Measurements from ENCODE around the gene THEM4. TPM values are rescaled to one million over a fixed set of nuclear protein-coding genes. Genes with fewer than 3 reads are reported as not detected.
A peak's percentile ranks its signal among the peaks of the same experiment; 100 is the strongest.

Gene THEM4
- total RNA-seq, 4 donors from 2014 or later = 5.1 to 15.3 (median 7.0) TPM

DNA sequence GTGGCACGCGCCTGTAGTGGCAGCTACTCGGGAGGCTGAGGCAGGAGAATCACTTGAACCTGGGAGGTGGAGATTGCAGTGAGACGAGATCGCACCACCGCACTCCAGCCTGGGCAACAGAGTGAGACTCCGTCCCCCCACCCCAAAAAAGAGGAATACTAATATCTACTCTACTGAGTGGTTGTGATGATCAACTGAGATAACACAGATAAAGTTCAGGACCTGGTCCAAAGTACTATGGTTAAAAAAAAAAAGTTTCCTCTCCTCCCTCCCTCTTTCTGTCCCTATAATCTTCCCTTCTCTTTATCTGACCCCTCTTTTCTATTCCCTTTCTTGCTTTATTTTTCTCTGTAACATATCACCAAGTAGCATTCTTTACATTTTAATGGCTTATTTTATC, 73.7 kb downstream of the THEM4 start:
- DNase-seq (ENCODE audit: low spot score in 2 of 2) = no peak
- intact Hi-C loops (cut with DNase I; ENCODE audit: low total_unique reads) = loop anchor here (10.0 kb wide), 1 partner anchor 301 kb away; no protein-coding TSS in a partner anchor
- no peak for TF ChIP-seq POLR2A (IDR thresholded peaks at IDR 0.05)
- TF ChIP-seq, protein P1, sequence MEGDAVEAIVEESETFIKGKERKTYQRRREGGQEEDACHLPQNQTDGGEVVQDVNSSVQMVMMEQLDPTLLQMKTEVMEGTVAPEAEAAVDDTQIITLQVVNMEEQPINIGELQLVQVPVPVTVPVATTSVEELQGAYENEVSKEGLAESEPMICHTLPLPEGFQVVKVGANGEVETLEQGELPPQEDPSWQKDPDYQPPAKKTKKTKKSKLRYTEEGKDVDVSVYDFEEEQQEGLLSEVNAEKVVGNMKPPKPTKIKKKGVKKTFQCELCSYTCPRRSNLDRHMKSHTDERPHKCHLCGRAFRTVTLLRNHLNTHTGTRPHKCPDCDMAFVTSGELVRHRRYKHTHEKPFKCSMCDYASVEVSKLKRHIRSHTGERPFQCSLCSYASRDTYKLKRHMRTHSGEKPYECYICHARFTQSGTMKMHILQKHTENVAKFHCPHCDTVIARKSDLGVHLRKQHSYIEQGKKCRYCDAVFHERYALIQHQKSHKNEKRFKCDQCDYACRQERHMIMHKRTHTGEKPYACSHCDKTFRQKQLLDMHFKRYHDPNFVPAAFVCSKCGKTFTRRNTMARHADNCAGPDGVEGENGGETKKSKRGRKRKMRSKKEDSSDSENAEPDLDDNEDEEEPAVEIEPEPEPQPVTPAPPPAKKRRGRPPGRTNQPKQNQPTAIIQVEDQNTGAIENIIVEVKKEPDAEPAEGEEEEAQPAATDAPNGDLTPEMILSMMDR (IDR thresholded peaks at IDR 0.05) = no peak
- WGBS, 2 donors = 94 to 96% methylated on average over 7 of the region's 7 CpGs
- H3K4me3 ChIP-seq (ENCODE audit: low read depth, poor library complexity, severe bottlenecking) = no peak overlapping the region

DNA sequence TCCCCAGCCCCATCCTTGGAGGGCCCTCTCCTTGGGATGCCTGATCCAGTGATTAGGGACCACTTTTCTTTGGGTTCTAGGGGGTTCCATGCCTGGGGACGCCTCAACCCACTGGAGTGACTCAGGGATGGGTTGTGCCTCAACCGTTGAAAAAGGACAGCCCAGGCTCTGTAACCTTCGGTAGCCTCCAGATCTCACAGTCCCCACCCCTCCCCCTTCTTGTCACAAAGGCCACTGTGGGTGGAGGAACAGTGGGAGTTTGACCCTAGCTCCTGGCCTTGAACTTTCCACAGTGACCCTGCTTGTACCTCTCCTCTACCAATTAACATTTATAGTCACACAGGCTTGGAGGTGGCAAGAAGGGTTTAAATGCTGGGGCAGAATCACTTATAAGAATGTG, 75.1 kb downstream of the THEM4 start:
- DNase-seq (ENCODE audit: low spot score in 2 of 2) = no peak
- no peak overlapping the region for H3K4me3 ChIP-seq (ENCODE audit: low read depth, poor library complexity, severe bottlenecking)
- intact Hi-C loops (cut with DNase I; ENCODE audit: low total_unique reads) = loop anchor here (10.0 kb wide), 1 partner anchor 299 kb away; no protein-coding TSS in a partner anchor
- WGBS, 2 donors = 74 to 84% methylated on average over 2 to 3 of the region's 3 CpGs
- TF ChIP-seq POLR2A (IDR thresholded peaks at IDR 0.05) = no peak
- TF ChIP-seq, protein P1 (IDR thresholded peaks at IDR 0.05) = no peak

DNA sequence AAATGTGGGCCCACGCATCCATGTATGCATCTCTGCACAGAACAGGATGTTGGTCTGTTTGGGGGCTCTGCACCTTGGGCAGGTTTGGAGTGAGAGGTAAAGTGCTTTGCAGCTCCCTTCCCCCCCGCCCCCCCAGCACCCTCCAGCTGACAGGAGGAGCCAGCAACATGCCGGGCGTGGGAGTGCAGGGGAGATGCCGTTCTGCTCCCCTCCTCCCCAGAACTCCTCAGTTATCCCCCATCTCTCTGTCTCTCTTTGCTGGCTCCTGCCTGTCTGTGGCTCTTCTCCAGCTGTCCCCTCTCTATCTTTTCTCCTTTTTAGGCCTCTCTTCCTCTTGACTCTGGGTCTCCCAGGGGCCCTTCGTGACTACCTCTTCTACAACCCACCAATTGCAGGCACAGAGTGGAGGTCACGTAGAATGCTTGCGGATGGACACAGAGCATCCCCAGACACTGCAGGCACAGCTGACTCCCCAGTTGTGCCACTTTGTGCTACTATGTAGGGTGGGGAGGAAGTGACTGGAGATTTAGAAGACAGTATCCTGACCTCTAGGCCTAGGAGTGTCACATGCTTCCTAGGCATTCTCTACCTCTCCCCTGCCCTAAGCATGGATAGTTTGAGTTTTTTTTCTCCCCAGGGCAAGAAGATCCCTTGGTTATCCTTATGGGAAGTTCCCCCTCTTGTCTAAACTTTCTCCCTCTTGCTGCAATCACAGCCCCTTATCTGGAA, 76.0 kb downstream of the THEM4 start:
- no peak for DNase-seq (ENCODE audit: low spot score in 2 of 2)
- H3K4me3 ChIP-seq (ENCODE audit: low read depth, poor library complexity, severe bottlenecking) = no peak overlapping the region
- WGBS, 2 donors = 73 to 82% methylated on average over 8 of the region's 8 CpGs
- intact Hi-C loops (cut with DNase I; ENCODE audit: low total_unique reads) = loop anchor here (10.0 kb wide), 1 partner anchor 299 kb away; no protein-coding TSS in a partner anchor
- TF ChIP-seq POLR2A (IDR thresholded peaks at IDR 0.05) = no peak
- TF ChIP-seq, protein P1 (IDR thresholded peaks at IDR 0.05) = no peak

- intact Hi-C loops (cut with DNase I; ENCODE audit: low total_unique reads) = loop anchor here (10.0 kb wide), 1 partner anchor 298 kb away; no protein-coding TSS in a partner anchor
- DNase-seq (ENCODE audit: low spot score in 2 of 2) = peak; percentile 73 to 94
- no peak overlapping the region for H3K4me3 ChIP-seq (ENCODE audit: low read depth, poor library complexity, severe bottlenecking)
- TF ChIP-seq, protein P1 (IDR thresholded peaks at IDR 0.05) = no peak
- TF ChIP-seq POLR2A (IDR thresholded peaks at IDR 0.05) = no peak
- 32 to 36% methylated on average over 10 of the region's 10 CpGs for WGBS, 2 donors
These were observed 76.9 kb downstream of the THEM4 start for GRCh38 chr1:151832318-151832980.

- no peak for DNase-seq (ENCODE audit: low spot score in 2 of 2)
- intact Hi-C loops (cut with DNase I; ENCODE audit: low total_unique reads) = loop anchor here (10.0 kb wide), 1 partner anchor 297 kb away; no protein-coding TSS in a partner anchor
- TF ChIP-seq, protein P1 (IDR thresholded peaks at IDR 0.05) = no peak
- TF ChIP-seq POLR2A (IDR thresholded peaks at IDR 0.05) = no peak
- WGBS, 2 donors = 47 to 48% methylated on average over 5 of the region's 5 CpGs
- H3K4me3 ChIP-seq (ENCODE audit: low read depth, poor library complexity, severe bottlenecking) = peak within 1 kb of the TSS; percentile 22
These were observed 77.7 kb downstream of the THEM4 start, which contains the start of gene RORC for GRCh38 chr1:151831605-151832004. TSS of gene RORC (minus strand) at chr1:151831802. CDS start at chr1:151831764, 38 bp downstream.

Measured in lower leg skin (tissue), 4 donors.